HG03354 (cell line): ENCODE measurements around the gene UQCR11.

Experiments
- ATAC-seq: cut with Tn5 transposase; IDR thresholded peaks from one replicate; pipeline ENCODE4 v1.9.1; 2021; ENCODE audit warnings: mild to moderate bottlenecking; ENCODE audit not compliant: unreplicated experiment, poor library complexity, severe bottlenecking

Gene UQCR11

DNA sequence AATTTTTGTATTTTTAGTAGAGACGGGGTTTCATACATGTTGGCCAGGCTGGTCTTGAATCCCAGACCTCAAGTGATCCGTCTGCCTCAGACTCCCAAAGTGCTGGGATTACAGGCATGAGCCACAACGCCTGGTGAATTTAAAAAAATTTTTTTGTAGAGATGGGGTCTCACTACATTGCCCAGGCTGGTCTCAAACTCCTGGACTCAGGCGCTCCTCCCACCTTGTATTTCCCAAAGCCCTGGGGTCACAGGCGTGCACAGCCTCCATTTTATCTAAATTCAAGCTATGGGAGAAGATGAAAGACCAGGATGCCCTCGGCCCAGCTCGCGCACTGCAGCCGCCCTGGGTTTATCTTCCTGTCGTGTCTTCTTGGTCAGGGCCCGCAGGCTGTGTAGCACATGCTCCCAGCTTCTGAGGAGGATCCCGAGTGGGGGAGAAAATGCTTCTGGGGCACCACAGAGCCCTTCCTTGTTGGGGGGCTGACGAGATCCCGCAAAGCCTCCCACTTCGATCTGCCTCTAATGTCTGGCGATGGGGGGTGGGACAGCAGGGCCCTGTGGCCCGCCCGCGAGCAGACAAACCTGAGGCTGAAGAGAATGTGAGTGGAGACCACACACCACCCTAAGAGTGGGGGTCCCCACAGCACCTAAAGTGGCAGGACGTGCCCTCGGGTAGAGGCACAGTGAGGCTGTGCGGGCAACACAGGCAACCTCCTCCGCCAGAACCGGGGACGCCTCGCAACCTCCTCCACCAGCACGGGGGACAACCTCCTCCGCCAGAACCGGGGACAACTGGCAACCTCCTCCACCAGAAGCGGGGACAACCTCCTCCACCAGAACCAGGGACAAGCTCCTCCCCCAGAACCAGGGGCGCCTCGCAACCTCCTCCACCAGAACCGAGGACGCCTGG, 31.3 kb upstream of the UQCR11 start:
- no peak for ATAC-seq

- no peak for ATAC-seq
Observed at GRCh38 chr19:1634938-1635243, 29.6 kb upstream of the UQCR11 start.

DNA sequence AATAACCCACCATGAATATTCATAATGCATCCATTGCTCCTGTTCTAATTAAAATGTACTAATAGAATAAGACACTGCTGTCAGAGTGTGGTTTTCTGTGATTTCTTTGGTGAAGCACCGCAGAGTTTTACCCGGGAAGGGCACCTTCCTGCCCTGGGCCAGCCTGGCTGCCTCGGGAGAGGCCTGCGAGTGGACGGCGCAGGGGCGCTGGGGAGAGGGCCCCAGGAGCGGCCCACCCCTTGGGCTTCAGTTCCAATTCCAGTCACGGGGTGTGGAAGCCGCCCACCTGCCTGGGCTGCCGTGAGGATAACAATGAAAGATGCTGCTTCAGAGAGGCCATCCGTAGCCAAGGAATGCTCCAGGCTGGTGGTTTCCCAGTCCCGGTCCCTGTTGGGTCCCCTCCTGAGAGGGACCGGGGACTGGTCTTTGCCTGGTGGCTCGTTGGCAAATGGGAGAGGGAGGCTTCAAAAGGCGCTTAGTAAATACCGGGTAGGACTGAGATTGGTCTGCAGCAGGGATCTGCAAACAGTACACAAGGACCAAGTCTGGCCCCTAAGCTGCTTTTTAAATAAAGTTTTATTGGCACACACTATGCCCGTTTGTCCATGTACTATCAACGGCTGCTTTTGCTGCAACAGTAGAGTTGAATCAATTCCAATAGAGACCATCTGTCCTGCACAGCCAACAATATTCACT, 29.1 kb upstream of the UQCR11 start:
- ATAC-seq = no peak

- no peak for ATAC-seq
Observed at GRCh38 chr19:1633269-1633826, 28.1 kb upstream of the UQCR11 start.

DNA sequence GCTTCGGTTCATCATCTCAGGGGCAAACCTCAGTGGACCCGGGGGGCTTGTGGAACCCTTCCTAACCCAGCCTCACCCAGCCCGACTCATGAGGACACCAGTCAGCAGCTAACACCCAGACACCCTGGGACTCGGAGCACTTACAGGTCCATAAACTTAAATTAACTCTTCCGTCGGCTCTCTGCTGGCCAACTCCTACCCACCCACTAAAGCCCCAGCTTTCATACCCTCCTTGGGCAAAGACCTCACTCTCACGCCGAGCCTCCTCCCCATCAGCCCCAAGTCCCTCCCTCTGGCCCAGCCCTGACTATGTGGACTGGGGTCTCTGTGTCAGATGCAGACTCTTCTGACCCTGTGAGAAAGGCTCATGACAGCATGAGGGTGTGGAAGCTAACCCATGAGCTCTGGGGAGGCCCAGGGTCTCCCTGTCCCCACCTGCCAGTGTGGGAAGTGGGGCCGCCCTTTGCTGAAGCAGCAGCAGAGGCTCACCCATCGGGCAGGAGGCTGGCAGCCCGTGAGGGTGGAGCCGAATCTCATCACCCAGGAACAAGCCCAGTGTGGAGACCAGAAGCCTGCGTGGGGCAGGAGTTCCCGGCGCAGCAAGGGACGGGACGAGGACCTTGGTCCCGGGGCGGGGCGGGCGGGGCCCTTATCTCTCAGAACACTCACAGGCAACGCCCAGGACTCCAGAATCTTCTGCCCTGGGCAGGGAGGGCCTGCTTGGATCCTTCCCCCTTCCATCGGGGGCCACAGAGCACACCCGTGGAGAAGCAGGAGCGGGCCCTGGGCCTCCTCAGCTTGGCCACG, 27.4 kb upstream of the UQCR11 start:
- no peak for ATAC-seq

- ATAC-seq = no peak
Observed at GRCh38 chr19:1631557-1632100, 26.4 kb upstream of the UQCR11 start.

GRCh38 chr19:1630811-1631210, 25.5 kb upstream of the UQCR11 start:
- ATAC-seq = no peak

GRCh38 chr19:1630012-1630411, 24.8 kb upstream of the UQCR11 start:
- no peak for ATAC-seq

DNA sequence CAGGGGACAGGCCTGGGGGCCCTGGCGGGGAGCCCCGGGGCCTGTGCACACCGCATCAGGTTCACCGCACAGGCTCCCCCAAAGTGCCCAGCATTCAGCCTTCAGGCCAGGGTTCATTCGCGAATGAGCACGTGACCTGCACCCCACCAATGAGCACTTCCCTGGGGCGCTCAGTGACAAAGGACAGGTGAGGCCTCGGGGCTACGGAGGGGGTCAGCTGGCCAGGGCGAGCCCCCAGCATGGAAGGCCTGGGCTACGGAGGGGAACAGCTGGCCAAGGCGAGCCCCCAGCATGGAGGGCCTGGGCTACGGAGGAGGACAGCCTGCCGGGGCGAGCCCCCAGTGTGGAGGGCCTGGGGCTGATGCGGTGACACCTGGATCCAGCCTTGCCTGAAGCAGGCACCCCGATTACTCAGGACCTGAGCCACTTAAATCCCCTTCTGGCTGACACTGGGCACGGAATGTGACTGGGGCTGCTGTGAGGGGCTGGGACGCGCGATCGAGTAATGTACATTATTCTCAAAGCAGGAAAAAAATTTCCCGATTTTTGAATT, 24.1 kb upstream of the UQCR11 start:
- no peak for ATAC-seq

DNA sequence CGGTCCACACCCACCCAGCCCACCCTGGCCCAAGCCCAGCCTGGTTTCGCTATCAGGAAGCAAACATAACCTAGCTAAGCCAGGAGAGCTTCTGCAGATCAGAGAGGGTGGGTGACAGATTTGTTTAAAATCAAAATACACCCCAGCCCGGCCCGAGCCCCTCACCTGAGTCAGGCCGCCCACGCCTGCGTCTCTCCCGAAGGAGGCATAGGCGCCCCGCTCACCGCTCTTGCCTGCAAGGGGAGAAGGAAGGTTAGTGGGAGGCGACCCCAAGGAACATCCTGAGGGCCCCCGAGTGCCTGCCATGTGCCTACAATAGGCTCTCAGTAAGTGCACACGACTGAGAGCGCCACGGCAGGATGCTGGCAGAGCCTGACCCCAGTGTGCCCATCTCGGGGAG, 21.9 kb upstream of the UQCR11 start:
- ATAC-seq = no peak

DNA sequence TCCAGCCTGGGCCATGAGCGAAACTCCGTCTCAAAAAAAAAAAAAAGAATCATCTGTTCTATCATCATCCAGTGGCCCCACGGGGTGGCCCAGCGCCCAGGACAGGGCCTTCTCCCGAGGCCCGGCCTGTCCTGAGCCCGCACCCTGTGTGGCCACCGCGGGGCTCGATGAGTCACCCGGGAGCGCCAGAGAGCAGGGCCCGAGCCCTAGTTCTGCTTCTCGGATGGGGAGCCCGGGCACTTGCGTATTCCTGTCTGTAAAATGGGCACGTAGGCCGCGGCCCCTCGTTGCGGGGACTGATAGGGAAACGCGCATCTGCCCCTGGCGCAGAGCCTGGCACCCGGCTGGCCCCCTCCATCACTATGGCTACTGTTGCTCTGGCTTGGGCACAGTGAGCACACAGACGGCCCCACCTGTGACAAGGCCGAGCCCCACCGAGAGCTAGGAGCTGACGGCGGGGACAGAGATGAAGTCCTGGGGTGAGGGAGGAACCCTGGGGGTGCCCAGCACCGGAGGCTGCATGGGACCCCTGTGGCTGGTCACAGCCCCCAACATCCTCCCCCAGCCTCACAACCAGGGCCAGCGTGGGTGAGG, 21.3 kb upstream of the UQCR11 start:
- ATAC-seq = no peak

GRCh38 chr19:1624458-1624857, 19.2 kb upstream of the UQCR11 start:
- no peak for ATAC-seq

DNA sequence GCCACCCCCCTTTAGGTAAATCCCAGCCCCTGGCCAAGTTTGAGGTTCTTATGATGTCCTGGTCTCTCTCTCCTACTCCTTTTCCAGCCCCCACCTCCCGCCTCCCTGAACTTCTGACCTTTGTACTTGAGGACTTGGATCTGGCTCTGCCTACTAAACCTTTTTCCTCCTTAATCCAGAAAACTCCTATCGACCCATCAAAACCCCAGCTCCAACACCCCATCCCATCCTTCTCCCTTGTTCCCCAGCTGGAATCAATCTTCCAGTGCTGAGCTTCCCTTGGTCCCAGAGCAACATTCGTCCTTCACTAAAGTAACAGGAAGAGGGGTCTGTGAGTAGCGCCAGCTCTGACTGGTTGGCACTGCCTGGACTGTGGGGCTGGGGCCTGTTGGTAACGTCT, 17.3 kb upstream of the UQCR11 start:
- ATAC-seq = no peak

DNA sequence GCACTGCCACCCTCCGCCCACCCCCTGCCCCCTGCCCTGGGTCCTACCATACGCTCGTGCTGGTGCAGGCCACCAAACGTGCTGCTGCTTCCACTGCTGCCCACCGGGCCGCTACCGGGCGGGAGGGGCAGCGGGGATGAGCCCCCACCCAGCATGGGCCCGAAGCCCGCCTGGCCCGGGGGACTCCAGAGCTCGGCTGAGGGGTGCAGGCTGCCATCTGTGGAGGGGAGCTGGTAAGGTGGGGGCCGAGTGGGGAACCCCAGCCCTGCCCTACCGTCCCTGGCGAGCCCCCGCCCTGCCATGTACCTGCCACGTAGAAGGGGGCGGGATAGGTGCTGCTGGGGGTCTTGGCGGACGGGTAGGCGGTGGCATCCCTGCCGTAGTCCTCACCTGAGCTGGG, 16.7 kb upstream of the UQCR11 start:
- no peak for ATAC-seq

DNA sequence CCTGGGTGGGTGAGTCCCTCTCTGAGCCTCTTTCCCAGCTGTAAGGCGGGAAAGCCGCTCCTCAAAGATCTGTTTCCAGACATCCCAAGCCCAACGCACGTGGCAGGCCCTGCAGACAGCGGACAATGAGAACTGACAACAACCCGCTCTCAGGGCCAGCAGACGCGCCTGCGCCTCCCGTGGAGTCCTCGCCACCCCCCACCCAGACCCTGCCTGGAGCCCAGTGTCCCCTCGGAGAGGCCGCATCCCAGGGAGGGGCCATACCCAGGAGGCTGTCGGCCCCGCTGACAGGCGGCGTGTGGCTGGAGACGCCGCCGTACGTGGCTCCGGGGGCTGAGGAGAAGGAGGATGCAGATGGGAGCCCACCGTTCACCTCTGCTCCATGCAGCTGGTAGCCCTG, 16.3 kb upstream of the UQCR11 start:
- no peak for ATAC-seq

GRCh38 chr19:1621021-1621420, 15.8 kb upstream of the UQCR11 start:
- no peak for ATAC-seq

DNA sequence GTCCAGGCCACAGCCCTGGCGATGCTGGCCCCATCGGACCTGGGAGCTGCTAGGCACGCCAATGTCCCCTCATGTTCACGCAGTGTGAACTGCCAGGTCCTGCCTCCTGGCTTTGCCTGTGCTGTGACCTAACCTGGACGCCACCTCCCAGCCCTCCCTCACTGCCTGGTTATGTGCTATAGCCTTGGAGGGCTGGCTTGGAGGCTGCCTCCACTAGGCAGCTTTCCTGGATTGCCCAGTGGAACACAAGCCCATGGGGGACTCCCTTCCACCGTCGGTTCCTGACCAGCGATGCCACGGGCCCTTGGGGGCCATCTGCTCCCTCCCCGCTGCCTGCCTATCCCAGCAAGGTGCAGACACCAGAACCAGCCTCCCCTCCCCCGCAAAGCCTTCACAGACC, 15.2 kb upstream of the UQCR11 start:
- ATAC-seq = no peak

- no peak for ATAC-seq
Observed at GRCh38 chr19:1619703-1620102, 14.4 kb upstream of the UQCR11 start.

- no peak for ATAC-seq
Observed at GRCh38 chr19:1619094-1619439, 13.8 kb upstream of the UQCR11 start.
